Calu3 (cell line): Measurements from ENCODE around the gene CACNA1I. TPM values are rescaled to one million over a fixed set of nuclear protein-coding genes. Genes with fewer than 3 reads are reported as not detected.

Experiments used
- BruUV-seq: library from RNA; stranded (reverse); fragments of 400-500 nt; replicated peaks from 2 replicates; lab custom pipeline; 2021; lab: Mats Ljungman, UMichigan
- CTCF ChIA-PET: fragments of 300-600 bp; sonication (Branson Sonifier 250); formaldehyde crosslinking; loops from one replicate; lab custom pipeline; 2022; ENCODE audit warnings: antibody characterized with exemption; lab: Charles Lee
- DNase-seq: peaks from one replicate; pipeline ENCODE4 v3.0.0; 2022
- H3K27ac Mint-ChIP-seq: one replicate; pipeline ENCODE4 v1.8.0; 2022; ENCODE audit warnings: mixed read lengths; ENCODE audit not compliant: unreplicated experiment
- H3K27me3 Mint-ChIP-seq: one replicate; pipeline ENCODE4 v1.8.0; 2022; ENCODE audit warnings: mixed read lengths; ENCODE audit not compliant: unreplicated experiment
- H3K36me3 Mint-ChIP-seq: one replicate; pipeline ENCODE4 v1.8.0; 2022; ENCODE audit warnings: mild to moderate bottlenecking, moderate library complexity, mixed read lengths; ENCODE audit not compliant: insufficient read depth, unreplicated experiment
- H3K4me1 Mint-ChIP-seq: one replicate; pipeline ENCODE4 v1.8.0; 2022; ENCODE audit warnings: mild to moderate bottlenecking, low read depth, mixed read lengths; ENCODE audit not compliant: unreplicated experiment
- H3K4me3 Mint-ChIP-seq: one replicate; pipeline ENCODE4 v1.8.0; 2022; ENCODE audit warnings: mild to moderate bottlenecking, low read depth, moderate library complexity, mixed read lengths; ENCODE audit not compliant: unreplicated experiment
- H3K9me3 Mint-ChIP-seq: one replicate; pipeline ENCODE4 v1.8.0; 2022; ENCODE audit warnings: low read depth, mixed read lengths; ENCODE audit not compliant: unreplicated experiment
- intact Hi-C: fragments of 100-400 bp; cut with micrococcal nuclease; formaldehyde crosslinking; loops from one replicate; pipeline ENCODE4 v1.10.0; 2022; ENCODE audit not compliant: unreplicated experiment
- total RNA-seq: library from RNA; stranded (reverse); gene quantifications from 2 replicates; pipeline ENCODE4 v1.2.3, GENCODE V29; 2022
- TF ChIP-seq, protein P1 (sequence below): fragments of 200-600 bp; IDR thresholded peaks from one replicate; pipeline ENCODE4 v1.8.0; 2022; ENCODE audit warnings: antibody characterized with exemption; ENCODE audit not compliant: unreplicated experiment

The CACNA1I gene
- total RNA-seq, 1 experiment from 2014 or later = 0.05 TPM

GRCh38 chr22:39661501-39661841 is 90.9 kb downstream of the CACNA1I start:
- H3K4me1 Mint-ChIP-seq = peaks cover 16% of the 10 kb centered on the region
- no peaks in the 10 kb centered on the region for H3K9me3 Mint-ChIP-seq
- CTCF ChIA-PET = no interaction called here
- intact Hi-C loops = no loop called here
- no peak overlapping the region for H3K4me3 Mint-ChIP-seq
- DNase-seq = no peak
- no peak overlapping the region for H3K27ac Mint-ChIP-seq
- TF ChIP-seq, protein P1, sequence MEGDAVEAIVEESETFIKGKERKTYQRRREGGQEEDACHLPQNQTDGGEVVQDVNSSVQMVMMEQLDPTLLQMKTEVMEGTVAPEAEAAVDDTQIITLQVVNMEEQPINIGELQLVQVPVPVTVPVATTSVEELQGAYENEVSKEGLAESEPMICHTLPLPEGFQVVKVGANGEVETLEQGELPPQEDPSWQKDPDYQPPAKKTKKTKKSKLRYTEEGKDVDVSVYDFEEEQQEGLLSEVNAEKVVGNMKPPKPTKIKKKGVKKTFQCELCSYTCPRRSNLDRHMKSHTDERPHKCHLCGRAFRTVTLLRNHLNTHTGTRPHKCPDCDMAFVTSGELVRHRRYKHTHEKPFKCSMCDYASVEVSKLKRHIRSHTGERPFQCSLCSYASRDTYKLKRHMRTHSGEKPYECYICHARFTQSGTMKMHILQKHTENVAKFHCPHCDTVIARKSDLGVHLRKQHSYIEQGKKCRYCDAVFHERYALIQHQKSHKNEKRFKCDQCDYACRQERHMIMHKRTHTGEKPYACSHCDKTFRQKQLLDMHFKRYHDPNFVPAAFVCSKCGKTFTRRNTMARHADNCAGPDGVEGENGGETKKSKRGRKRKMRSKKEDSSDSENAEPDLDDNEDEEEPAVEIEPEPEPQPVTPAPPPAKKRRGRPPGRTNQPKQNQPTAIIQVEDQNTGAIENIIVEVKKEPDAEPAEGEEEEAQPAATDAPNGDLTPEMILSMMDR = no peak
- BruUV-seq = no TSS peak
- peaks cover 7% of the 10 kb centered on the region for H3K36me3 Mint-ChIP-seq
- H3K27me3 Mint-ChIP-seq = peaks cover 92% of the 10 kb centered on the region

- H3K36me3 Mint-ChIP-seq = peaks cover 7% of the 10 kb centered on the region
- intact Hi-C loops = no loop called here
- H3K27ac Mint-ChIP-seq = no peak overlapping the region
- BruUV-seq = no TSS peak
- no peaks in the 10 kb centered on the region for H3K9me3 Mint-ChIP-seq
- TF ChIP-seq, protein P1 = no peak
- CTCF ChIA-PET = no interaction called here
- DNase-seq = peak; percentile 79
- peaks cover 16% of the 10 kb centered on the region for H3K4me1 Mint-ChIP-seq
- peaks cover 92% of the 10 kb centered on the region for H3K27me3 Mint-ChIP-seq
- peak overlapping the region; percentile 55 for H3K4me3 Mint-ChIP-seq
These were observed 91.5 kb downstream of the CACNA1I start for GRCh38 chr22:39661842-39662685.

GRCh38 chr22:39662686-39663052 is 92.1 kb downstream of the CACNA1I start:
- DNase-seq = no peak
- TF ChIP-seq, protein P1 = no peak
- CTCF ChIA-PET = no interaction called here
- peak overlapping the region; percentile 55 for H3K4me3 Mint-ChIP-seq
- H3K36me3 Mint-ChIP-seq = peaks cover 7% of the 10 kb centered on the region
- no peak overlapping the region for H3K27ac Mint-ChIP-seq
- no peaks in the 10 kb centered on the region for H3K9me3 Mint-ChIP-seq
- no TSS peak for BruUV-seq
- intact Hi-C loops = no loop called here
- peaks cover 92% of the 10 kb centered on the region for H3K27me3 Mint-ChIP-seq
- peaks cover 16% of the 10 kb centered on the region for H3K4me1 Mint-ChIP-seq

- DNase-seq = peak; percentile 51
- no peak overlapping the region for H3K27ac Mint-ChIP-seq
- no peaks in the 10 kb centered on the region for H3K9me3 Mint-ChIP-seq
- peaks cover 16% of the 10 kb centered on the region for H3K4me1 Mint-ChIP-seq
- peaks cover 7% of the 10 kb centered on the region for H3K36me3 Mint-ChIP-seq
- peaks cover 92% of the 10 kb centered on the region for H3K27me3 Mint-ChIP-seq
- BruUV-seq = no TSS peak
- intact Hi-C loops = no loop called here
- H3K4me3 Mint-ChIP-seq = peak overlapping the region; percentile 55
- TF ChIP-seq, protein P1 = no peak
- CTCF ChIA-PET = no interaction called here
These were observed 93.2 kb downstream of the CACNA1I start for GRCh38 chr22:39663751-39664150.
